Loucy (cell line): Measurements from ENCODE around the gene CLCA1.

ENCODE experiments used
- H2AFZ ChIP-seq: fragments of 200-600 bp; sonication (generic); 2 replicates; pipeline ENCODE4 v1.6.0; 2016; ENCODE audit warnings: antibody characterized with exemption, mild to moderate bottlenecking, low read length, moderate library complexity
- H3F3A ChIP-seq: fragments of 200-600 bp; 2 replicates; pipeline ENCODE4 v1.6.0; 2016; ENCODE audit warnings: antibody characterized with exemption, low read depth, mild to moderate bottlenecking
- H3K27me3 ChIP-seq: fragments of 200-600 bp; sonication (generic); 2 replicates; pipeline ENCODE4 v1.6.1; 2014; ENCODE audit warnings: low read length, mild to moderate bottlenecking; ENCODE audit not compliant: insufficient read depth, poor library complexity, severe bottlenecking
- H3K36me3 ChIP-seq: fragments of 200-600 bp; sonication (generic); 2 replicates; pipeline ENCODE4 v1.6.1; 2016; ENCODE audit warnings: low read length; ENCODE audit not compliant: insufficient read depth
- H3K4me1 ChIP-seq: fragments of 200-600 bp; sonication (generic); 2 replicates; pipeline ENCODE4 v1.5.1; 2014; ENCODE audit warnings: low read length, mild to moderate bottlenecking; ENCODE audit not compliant: insufficient read depth, poor library complexity, severe bottlenecking
- H3K4me2 ChIP-seq: fragments of 200-600 bp; sonication (generic); 2 replicates; pipeline ENCODE4 v1.6.0; 2014; ENCODE audit warnings: antibody characterized with exemption, low read length, low read depth, mild to moderate bottlenecking; ENCODE audit not compliant: poor library complexity, severe bottlenecking
- H3K4me3 ChIP-seq: fragments of 200-600 bp; sonication (generic); 2 replicates; pipeline ENCODE4 v1.5.1; 2014; ENCODE audit warnings: low read length, mild to moderate bottlenecking, mixed read lengths; ENCODE audit not compliant: poor library complexity, severe bottlenecking
- H3K79me2 ChIP-seq: fragments of 200-600 bp; sonication (generic); 2 replicates; pipeline ENCODE4 v1.6.1; 2014; ENCODE audit warnings: low read length; ENCODE audit not compliant: insufficient read depth
- H3K9ac ChIP-seq: fragments of 200-600 bp; sonication (generic); 2 replicates; pipeline ENCODE4 v1.6.0; 2014; ENCODE audit warnings: mild to moderate bottlenecking, low read depth, low read length, moderate library complexity; ENCODE audit not compliant: poor library complexity, severe bottlenecking
- H3K9me2 ChIP-seq: fragments of 200-600 bp; sonication (generic); replicated peaks from 2 replicates; pipeline ENCODE4 v1.6.1; 2016; ENCODE audit warnings: low read depth, low read length, mixed read lengths
- H3K9me3 ChIP-seq: fragments of 200-600 bp; sonication (generic); 2 replicates; pipeline ENCODE4 v1.6.1; 2014; ENCODE audit warnings: mild to moderate bottlenecking, antibody characterized with exemption, low read length, low read depth; ENCODE audit not compliant: insufficient read depth
- H4K20me1 ChIP-seq: fragments of 200-600 bp; sonication (generic); 2 replicates; pipeline ENCODE4 v1.6.0; 2014; ENCODE audit warnings: antibody characterized with exemption, low read length, mild to moderate bottlenecking; ENCODE audit not compliant: insufficient read depth, poor library complexity, severe bottlenecking
- CTCF ChIP-seq: fragments of 200-600 bp; sonication (generic); conservative IDR thresholded peaks from 2 replicates; pipeline ENCODE4 v1.5.1; 2014; ENCODE audit warnings: mild to moderate bottlenecking, antibody characterized with exemption, low read length
- EZH2phosphoT487 ChIP-seq: fragments of 200-600 bp; IDR thresholded peaks from 2 replicates; pipeline ENCODE4 v1.6.1; 2018; ENCODE audit warnings: antibody characterized with exemption, mild to moderate bottlenecking, moderate library complexity, borderline replicate concordance

CLCA1 gene

GRCh38 chr1:86527306-86527705 is 58.6 kb downstream of the CLCA1 start:
- Histone ChIP-seq H3K4me1 (no peaks in the 10 kb centered on the region), H3K79me2 (no peaks in the 10 kb centered on the region), H3K4me2 (no peak overlapping the region), H3K4me3 (no peak overlapping the region), H4K20me1 (no peaks in the 10 kb centered on the region), H3K9ac (no peak overlapping the region), H3K36me3 (no peaks in the 10 kb centered on the region), H3K27me3 (no peaks in the 10 kb centered on the region), H3F3A (no peaks in the 10 kb centered on the region), H3K9me2 (no peaks in the 10 kb centered on the region), H2AFZ (no peak overlapping the region), H3K9me3 (no peaks in the 10 kb centered on the region)
- TF ChIP-seq EZH2phosphoT487 (no peak), CTCF (no peak)

- Histone ChIP-seq H3K36me3 (no peaks in the 10 kb centered on the region), H3F3A (no peaks in the 10 kb centered on the region), H3K27me3 (no peaks in the 10 kb centered on the region), H3K9ac (no peak overlapping the region), H3K9me2 (no peaks in the 10 kb centered on the region), H3K4me2 (no peak overlapping the region), H3K4me3 (no peak overlapping the region), H3K4me1 (no peaks in the 10 kb centered on the region), H3K9me3 (no peaks in the 10 kb centered on the region), H4K20me1 (no peaks in the 10 kb centered on the region), H2AFZ (no peak overlapping the region), H3K79me2 (no peaks in the 10 kb centered on the region)
- TF ChIP-seq EZH2phosphoT487 (no peak), CTCF (no peak)
These were observed 61.6 kb downstream of the CLCA1 start for GRCh38 chr1:86530211-86530845.

GRCh38 chr1:86537928-86538695 is 69.4 kb downstream of the CLCA1 start:
- H3K9me2 ChIP-seq: no peaks in the 10 kb centered on the region
- H3K4me1 ChIP-seq: no peaks in the 10 kb centered on the region
- H2AFZ ChIP-seq: no peak overlapping the region
- H4K20me1 ChIP-seq: no peaks in the 10 kb centered on the region
- no peaks in the 10 kb centered on the region for H3F3A ChIP-seq
- H3K27me3 ChIP-seq: no peaks in the 10 kb centered on the region
- H3K4me3 ChIP-seq: no peak overlapping the region
- H3K9me3 ChIP-seq: no peaks in the 10 kb centered on the region
- H3K9ac ChIP-seq: no peak overlapping the region
- TF ChIP-seq CTCF (no peak), EZH2phosphoT487 (no peak)
- H3K4me2 ChIP-seq: no peak overlapping the region
- no peaks in the 10 kb centered on the region for H3K79me2 ChIP-seq
- H3K36me3 ChIP-seq: no peaks in the 10 kb centered on the region
